Bone marrow (tissue), 2 donors: Measurements from ENCODE around the gene TAF3.
"Not testable (repeated sequence)": the region's sequence is repeated elsewhere in the genome, so short reads cannot be mapped to it uniquely, and the experiment has no call there.

ENCODE experiments used
- DNase-seq, 2 donors: peaks; one replicate each; lab custom pipeline; 2025; lab: John Stamatoyannopoulos, UW

Gene TAF3

DNA sequence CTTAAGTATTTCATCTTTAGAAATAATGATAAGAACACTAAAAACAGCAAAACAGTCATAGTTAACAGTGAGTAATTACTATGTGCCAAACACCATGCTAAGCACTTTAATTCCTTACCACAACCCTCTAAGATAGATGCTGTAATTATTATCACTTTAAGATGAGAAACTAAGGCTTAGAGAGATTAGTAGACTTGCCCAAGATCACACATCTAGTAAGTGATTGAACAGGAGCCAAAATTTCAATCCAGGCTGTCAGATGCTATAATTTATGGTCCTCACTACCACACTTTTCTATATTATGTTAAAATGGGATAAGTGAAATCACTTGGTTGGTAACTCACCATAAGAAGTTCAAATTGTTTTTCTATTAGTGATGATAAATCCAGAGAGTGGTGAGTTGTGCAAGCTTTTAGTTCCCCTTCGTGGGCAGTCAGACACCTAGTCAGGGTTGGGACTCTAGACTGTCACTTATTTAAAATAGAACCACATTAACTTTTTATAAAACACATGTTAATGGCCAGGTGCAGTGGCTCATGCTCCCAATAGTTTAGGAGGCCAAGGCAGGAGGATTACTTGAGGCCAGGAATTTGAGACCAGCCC is 150.3 kb downstream of the TAF3 start:
- peak in 1 of 2 donors; percentile 2 for DNase-seq

DNA sequence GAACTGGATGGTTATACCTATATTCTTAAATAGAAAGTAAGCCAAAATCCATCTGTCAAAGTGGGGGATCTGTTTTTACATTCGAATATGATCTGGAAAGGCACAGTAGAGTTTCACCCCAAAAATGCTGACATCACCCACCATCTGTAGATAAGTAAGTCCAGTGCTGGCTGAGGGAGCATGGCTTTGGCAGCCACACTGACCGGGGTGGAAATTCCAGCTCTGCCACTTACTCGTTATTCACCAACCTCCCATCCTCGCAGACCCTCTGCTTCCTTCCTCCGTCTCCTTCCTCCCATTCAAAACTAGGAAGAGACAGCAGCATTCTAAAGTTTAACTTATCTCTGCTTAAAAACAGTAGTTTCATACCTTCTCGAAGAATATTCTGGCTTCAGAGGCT is 151.3 kb downstream of the TAF3 start:
- no peak for DNase-seq

DNA sequence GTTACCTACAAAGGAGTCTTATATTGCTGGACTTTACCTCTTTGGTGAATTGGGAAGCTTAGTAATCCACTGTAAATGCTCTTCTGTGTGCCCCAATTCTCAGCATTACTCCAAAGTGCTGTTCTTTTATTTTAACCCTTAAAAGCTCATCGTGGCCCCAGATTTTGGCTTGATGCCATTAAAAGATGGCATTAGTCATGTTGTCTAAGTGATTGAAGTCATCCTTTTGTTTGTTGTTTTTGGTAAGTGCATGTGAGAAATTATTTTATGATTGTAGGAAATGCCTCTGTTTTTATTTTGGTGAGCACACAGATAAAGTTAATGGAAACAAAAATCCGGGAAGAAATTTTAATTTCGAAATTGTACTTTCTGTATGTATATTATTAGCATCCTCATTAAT is 153.6 kb downstream of the TAF3 start:
- no peak for DNase-seq

DNA sequence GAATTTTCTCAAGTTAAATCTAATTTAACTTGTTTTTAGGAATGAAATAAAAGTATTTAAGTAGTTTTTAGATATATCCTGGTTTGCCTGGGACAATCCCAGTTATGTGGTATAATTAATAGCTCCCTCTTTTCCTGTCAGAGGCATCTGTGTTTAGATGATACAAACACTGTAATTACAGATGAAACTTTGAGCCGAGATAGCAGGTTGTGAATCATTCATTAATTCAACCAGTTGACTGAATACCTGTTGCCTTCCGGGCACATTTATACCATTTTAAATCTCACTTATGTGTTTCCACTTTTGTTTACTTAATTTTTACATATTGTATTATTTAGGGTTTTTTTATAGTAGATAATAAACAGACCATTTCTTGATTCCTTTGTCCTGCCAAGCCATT is 154.1 kb downstream of the TAF3 start:
- DNase-seq: no peak

DNA sequence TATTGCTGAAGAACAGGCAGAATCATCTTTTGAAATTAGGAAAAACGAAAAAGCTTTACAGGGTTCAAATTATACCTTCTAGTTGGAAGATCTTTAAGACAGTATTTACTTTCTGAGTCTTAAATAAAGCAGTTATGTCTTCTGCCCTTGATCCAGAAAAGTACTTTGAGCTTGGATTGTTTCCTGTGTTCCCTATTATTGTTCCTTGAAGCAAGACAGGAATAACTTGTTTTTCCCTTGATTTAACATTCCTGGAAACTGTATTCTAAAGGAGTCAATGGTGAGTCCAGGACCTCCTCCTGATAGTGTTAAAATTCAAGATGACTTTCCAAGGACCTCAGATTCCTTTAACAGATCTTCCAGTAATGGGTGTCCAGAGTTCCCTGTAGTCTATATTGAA is 161.9 kb downstream of the TAF3 start:
- no peak for DNase-seq

DNA sequence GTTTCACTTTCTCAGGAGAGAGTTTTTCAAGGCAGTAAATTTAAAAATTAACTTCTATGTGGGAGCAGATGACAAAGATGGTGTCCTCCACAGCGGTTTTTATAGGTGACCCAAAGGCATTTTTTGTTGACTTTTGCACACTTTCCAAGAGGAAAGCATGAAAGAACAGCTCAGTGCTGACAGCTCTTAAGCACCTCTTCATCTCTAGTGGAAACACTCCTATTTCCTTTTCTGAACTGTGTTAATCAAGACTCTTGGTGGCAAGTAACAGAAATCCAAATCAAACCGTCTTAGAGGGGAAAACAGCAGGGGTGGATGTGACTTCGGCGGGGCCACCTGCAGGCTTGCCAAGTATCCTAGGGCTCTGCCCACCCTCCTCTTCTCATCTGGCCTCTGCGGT is 164.4 kb downstream of the TAF3 start:
- no peak for DNase-seq

DNA sequence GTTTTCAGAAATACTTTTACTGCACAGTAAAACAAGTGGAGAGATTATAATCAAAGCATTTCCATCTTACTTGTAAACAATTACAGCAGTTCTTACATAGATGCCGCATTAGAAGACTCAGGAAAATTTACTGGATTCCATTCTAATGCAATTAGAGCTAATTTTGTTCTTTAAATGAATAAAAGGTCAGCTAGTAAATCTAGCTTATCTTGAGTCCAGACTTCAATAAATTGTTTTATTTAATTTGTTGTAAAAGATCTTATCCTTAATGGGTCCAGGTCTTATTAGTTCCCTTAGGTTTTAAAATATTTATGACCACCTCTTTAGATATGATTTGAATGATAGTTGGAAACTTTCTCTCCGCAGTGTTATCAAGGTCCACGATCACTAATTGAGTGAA is 166.0 kb downstream of the TAF3 start:
- no peak for DNase-seq

DNA sequence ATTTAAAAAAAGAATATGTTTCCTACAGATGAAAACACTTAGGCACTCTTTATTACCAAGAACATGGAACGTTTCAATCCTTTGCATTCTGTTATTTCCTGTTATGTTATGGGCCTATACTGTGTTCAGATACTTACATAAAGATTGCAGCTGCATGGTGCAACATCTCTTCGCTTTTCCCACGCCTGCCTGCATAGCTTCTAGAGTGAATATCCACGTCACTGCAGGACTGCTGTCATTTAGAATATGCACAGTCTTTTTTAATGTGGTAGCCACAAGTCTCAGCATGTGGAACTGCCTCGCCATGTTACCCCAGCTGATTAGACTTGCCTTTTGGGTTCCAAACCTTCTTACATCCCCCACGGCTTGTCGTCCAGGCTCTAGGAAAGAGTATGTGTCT is 166.6 kb downstream of the TAF3 start:
- no peak for DNase-seq

DNA sequence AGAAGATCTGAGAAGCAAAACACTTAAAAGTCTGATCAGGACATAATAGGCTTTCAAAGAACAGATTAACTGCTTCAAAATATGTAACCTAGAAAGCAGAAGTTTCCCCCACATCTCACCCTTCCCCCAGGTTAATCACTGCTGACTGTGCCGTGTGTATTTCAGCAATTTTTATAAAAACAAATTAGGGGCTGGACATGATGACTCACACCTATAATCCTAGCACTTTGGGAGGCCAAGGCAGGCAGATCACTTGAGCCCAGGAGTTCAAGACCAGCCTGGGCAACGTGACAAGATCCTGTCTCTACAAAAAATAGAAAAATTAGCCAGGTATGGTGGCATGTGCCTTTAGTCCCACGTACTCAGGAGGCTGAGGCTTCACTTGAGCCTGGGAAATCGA is 168.5 kb downstream of the TAF3 start:
- DNase-seq: no peak

DNA sequence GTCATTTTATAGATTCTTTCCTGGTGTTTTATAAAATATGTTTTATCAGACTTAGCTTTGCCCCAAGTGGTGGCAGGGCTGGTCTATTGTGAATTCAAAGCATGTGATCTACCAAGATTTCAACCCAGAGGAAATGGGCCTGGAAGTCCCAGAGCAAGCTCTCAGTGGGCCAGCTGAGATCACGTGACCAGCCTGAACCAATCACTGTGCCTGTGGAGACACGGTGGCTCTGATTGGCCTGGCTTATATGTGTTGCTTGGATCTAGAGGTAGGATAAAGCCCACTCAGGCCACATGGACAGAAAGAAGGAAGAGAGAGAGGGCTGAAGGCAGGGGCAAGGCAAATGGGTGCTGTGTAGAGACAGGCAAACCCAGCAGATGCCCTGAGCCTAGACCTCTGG is 170.7 kb downstream of the TAF3 start:
- DNase-seq: no peak

DNA sequence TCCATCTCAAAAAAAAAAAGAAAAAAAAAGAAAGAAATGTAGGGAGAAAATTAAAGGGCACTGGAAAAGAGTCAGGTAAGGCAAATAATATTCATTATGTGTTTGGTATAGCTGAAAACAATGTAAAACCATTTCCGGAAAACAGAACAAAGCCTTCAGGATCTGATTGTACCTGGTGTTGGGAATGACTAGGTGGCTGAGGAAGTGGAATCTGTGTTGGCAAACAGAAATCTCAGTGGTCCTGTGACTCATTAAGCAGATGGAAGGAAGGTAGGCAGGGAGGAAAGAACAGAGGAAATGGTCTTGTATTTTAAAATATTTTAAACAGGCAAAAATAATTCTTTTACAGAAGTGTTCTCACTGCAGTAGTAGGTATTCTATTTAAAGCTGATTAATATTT is 180.5 kb downstream of the TAF3 start:
- no peak for DNase-seq

DNA sequence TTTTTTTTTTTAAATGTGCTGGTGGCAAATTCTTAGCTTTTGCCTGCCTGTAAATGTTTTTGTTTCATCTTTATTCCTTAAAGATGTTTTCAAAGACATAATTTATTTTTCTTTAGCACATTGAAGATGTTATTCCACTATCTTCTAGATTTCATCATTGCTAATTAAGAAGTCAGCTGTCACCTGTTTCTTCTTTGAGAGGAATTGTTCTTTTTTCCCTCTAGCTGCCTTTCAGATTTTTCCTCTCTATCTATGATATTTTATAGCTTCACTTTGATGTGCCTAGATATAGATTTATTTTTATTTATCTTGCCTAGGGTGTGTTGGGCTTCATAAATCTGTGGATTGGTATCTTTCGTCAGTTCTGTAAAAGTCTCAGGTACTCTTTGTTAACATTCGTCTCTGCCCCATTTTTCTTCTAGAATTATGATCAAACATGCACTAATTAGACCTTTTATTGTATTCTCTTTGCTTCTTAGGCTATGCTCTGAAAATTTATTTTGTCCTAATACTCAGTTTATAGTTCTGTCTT is 186.2 kb downstream of the TAF3 start:
- DNase-seq: no peak

DNA sequence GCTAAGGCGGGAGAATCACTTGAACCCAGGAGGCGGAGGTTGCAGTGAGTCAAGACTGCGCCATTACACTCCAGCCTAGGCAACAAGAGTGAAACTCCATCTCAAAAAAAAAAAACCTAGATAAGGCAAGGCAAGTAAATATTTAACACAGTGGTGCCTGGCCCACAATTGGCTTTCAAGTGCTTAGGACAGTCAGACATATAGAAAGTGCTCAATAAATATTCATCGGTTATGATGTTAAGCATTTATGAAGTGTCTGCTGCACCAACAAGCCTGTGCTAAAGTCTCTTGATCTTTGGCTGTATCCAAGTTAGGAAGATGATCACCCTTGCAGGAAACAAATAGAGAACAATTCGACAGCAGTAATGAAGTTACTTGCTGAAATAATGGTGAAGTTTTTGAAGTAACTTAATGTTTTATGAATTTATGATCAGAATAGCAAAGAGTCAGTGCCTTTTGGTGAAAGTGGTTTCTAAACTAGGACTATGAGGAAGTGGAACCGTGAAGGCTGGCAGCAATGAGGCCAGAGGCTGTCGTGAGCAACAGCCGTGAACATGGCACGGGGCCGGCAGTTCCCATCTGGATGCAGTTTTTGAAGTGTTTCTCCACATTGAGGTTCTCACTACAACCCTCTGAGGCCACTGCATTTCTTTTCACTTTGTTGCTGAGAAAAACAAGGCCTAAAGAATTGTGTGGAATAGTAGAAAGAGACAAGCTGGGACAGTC is 188.1 kb downstream of the TAF3 start:
- no peak for DNase-seq

DNA sequence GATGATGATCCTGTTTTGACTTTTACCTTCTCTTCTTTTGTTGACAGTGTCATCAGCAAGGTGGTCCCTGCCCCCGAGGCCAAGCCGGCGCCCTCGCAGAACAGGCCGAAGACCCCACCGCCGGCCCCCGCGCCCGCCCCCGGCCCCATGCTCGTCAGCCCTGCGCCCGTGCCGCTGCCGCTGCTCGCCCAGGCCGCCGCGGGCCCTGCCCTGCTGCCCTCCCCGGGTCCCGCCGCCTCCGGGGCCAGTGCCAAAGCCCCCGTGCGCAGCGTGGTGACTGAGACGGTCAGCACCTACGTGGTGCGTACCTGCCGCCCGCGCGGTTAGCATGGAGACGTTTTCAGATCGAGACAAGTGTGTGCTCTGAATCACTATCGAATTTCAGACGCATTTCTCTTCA is 190.7 kb downstream of the TAF3 start:
- DNase-seq: no peak

DNA sequence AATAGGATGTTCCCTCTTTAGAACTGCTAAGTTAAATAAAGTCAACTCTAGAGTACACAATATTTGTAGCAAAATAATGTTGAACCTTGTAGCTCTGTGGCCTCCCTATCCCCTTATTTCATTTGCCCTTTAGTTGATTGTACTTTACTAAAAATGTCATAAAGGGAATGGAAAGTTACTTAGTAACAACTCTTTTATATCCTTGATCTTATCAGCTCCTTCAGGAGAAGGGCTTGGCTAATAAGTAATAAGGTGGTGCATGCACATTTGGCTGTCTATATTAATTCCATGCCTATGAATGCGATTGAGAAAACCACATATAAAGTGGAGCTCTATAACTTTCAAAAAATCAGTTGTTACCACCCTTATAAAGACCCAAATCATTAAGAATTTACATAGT is 194.7 kb downstream of the TAF3 start:
- no peak for DNase-seq

DNA sequence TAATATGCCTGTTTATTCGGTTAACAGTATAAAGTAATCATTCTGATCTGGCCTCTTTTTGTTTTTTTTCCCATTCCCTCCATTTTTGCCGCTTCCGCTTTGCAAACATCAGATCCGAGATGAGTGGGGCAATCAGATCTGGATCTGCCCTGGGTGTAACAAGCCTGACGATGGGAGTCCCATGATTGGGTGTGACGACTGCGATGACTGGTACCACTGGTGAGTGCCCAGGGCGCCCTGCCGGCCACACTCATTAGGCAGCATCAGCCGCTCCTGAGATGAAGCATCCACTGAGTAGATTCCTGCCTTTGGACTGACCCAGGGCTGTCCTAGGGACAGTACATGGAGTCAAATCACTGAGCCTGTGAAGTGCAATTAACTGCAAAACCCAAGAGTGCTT is 195.3 kb downstream of the TAF3 start:
- no peak for DNase-seq

DNA sequence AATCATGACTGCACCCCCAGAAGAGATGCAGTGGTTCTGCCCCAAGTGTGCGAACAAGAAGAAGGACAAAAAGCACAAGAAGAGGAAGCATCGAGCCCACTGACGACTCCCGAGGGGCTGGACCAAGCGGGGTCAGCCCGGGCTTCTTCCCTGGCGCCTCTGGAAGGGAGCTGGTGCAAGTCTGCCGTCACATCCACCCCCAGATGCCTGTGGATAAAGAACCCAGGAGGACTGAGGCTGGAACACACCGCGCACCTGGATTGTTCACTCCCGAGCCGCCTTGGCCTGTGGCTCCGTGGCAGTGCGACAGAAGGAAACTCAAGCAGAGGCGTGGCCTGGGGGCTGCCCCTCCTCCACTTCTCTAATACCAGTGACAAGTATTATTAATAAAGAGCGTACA is 196.3 kb downstream of the TAF3 start:
- no peak for DNase-seq

DNA sequence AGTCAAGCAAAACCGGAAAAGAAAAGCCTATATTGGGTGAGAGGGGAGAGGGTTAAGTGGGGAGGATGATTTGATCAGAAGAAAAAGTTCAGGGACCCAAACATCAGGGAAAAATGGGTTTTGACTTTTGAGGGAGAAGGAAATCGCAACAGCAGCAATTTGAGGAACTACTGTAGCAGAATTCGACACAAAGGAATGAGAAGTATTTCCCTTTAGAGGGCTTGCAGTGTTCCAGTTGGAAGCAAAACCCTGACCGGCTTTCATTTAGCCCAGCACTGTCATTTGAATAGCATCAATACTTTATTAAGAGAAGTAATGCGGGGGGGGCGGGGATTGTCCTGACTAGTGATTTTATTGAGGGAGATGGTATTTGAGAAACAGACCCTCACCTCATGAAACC is 199.0 kb downstream of the TAF3 start:
- no peak for DNase-seq

DNA sequence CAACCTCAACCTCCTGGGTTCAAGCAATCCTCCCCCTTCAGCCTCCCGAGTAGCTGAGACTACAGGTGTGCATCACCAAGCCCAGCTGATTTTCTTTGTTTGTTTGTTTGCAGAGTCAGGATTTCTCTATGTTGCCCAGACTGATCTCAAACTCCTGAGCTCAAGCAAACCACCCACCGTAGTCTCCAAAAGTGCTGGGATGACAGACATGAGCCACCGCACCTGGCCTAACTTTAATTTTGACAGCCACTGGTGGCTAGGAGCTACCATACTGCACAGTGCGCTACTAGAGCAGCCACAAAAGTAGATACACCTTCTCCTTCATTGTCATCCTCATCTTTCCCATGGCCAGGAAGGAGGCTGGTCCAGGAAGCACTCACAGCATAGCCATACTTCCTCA is 205.0 kb downstream of the TAF3 start:
- DNase-seq: no peak

DNA sequence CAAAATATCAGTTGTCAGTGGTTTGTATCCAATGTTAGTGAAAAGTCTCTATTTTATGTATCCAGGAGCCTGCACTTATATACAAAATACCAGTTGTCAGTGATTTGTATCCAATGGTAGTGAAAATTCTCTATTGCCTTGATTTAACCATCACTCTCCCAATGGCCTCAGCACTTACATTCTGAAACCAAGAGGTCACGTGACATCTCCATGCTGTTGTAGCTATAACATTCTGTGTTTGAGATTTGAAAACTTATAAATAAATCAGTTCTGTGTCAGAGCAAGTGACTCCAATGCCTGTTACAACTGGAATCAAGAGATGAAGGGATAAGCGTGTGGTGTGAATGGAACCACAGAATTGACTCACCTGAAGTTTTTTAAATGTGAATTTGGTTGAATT is 205.5 kb downstream of the TAF3 start:
- no peak for DNase-seq

DNA sequence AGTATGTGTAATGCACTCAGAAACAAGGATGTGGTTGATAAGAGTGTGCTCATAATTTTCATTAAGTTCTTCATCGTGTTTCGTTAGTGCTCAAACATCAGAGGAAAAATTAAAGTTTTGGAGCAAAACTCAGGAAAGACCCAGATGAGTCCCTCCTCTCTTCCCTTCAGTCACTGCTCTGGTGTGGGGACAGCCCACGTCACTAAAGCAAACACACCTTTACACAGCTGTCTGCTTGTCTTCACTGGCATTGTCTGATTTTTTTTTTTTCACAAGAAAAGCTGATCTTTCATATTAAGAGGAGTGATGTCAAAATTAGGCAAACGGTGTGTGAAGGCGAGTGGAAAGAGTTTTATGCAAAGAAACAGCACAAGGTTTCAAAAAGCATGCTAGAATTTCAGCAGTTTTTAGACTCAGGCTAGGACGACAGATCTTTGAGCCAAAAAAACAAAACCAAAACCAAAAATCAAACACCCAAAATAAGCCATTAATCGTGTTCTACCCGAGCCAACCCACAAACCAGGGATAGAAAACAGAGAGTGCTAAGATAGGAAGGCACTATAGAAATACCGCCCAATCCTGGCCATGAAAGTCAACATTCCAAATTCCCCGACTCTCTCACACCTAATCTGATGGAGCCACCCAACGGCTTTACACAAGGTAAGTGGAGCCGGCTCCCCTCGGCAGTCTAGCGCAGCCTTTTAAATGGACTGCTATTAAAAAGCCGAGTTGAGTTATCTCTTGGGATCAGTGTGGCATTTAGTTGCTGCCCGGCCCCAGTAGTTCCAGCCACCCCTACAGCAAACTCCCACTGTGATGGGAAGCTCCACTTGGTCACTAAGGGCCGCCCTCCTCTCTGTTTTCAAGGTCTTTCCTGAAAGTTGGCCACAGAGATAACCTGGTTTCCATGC is 208.3 kb downstream of the TAF3 start:
- no peak for DNase-seq

DNA sequence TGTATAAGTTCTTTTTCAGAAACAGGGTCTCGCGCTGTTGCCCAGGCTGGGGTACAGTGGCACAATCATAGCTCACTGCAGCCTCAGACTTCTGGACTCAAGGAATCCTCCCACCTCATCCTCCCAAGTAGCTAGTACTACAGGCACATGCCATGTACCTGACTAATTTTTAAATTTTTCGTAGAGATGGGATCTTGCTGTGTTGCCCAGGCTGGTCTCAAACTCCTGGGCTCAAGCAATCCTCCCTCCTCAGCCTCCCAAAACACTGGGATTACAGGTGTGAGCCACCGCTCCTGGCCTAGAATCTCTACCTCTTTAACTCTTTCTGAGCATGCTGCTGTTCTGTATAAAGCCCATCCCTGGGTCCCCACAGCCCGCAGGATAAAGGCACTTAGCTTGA is 212.9 kb downstream of the TAF3 start:
- not testable (repeated sequence) for DNase-seq

DNA sequence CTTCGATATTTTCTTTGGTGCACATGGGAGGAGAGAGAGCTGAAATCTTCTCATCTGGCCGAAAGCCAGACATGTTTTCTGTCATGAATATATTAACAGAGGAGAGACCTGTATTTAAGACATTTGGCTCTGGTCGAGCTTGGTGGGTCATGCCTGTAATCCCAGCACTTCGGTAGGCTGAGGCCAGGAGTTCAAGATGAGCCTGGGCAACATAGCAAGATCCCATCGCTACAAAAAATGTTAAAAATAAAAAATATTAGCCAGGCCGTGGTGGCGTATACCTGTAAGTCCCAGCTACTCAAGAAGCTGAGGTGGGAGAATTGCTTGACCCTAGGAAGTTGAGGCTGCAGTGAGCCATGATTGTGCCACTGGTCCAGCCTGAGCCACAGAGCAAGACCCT is 214.3 kb downstream of the TAF3 start:
- DNase-seq: no peak
